Measurements from ENCODE around the gene RBM4B.

The RBM4B gene

DNA sequence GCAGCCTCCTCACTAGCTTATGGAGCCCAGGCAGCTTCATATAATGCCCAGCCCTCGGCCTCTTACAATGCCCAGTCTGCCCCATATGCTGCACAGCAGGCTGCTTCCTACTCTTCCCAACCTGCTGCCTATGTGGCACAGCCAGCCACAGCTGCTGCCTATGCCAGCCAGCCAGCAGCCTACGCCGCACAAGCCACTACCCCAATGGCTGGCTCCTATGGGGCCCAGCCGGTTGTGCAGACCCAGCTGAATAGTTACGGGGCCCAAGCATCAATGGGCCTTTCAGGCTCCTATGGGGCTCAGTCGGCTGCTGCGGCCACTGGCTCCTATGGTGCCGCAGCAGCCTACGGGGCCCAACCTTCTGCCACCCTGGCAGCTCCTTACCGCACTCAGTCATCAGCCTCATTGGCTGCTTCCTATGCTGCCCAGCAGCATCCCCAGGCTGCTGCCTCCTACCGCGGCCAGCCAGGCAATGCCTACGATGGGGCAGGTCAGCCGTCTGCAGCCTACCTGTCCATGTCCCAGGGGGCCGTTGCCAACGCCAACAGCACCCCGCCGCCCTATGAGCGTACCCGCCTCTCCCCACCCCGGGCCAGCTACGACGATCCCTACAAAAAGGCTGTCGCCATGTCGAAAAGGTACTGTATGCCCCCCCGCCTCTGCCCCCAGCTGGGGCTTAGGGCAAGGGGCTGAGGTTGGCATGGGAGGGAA, 52.5 kb downstream of the RBM4B start:
- DNase-seq (ENCODE audit: low read depth), result no peak
- no peak overlapping the region for H3K4me3 ChIP-seq (ENCODE audit: low read depth, low read length)
- TF ChIP-seq, protein P1, sequence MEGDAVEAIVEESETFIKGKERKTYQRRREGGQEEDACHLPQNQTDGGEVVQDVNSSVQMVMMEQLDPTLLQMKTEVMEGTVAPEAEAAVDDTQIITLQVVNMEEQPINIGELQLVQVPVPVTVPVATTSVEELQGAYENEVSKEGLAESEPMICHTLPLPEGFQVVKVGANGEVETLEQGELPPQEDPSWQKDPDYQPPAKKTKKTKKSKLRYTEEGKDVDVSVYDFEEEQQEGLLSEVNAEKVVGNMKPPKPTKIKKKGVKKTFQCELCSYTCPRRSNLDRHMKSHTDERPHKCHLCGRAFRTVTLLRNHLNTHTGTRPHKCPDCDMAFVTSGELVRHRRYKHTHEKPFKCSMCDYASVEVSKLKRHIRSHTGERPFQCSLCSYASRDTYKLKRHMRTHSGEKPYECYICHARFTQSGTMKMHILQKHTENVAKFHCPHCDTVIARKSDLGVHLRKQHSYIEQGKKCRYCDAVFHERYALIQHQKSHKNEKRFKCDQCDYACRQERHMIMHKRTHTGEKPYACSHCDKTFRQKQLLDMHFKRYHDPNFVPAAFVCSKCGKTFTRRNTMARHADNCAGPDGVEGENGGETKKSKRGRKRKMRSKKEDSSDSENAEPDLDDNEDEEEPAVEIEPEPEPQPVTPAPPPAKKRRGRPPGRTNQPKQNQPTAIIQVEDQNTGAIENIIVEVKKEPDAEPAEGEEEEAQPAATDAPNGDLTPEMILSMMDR (IDR thresholded peaks at IDR 0.05; ENCODE audit: insufficient read depth, low read depth, low read length, missing control alignments), result no peak

DNA sequence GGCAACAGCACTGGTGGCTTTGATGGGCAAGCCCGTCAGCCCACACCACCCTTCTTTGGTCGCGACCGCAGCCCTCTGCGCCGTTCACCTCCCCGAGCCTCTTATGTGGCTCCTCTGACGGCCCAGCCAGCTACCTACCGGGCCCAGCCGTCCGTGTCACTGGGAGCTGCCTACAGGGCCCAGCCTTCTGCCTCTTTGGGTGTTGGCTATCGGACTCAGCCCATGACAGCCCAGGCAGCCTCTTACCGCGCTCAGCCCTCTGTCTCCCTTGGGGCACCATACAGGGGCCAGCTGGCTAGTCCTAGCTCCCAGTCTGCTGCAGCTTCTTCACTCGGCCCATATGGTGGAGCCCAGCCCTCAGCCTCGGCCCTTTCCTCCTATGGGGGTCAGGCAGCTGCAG, 53.2 kb downstream of the RBM4B start:
- TF ChIP-seq, protein P1 (IDR thresholded peaks at IDR 0.05; ENCODE audit: insufficient read depth, low read depth, low read length, missing control alignments), result no peak
- no peak for DNase-seq (ENCODE audit: low read depth)

DNA sequence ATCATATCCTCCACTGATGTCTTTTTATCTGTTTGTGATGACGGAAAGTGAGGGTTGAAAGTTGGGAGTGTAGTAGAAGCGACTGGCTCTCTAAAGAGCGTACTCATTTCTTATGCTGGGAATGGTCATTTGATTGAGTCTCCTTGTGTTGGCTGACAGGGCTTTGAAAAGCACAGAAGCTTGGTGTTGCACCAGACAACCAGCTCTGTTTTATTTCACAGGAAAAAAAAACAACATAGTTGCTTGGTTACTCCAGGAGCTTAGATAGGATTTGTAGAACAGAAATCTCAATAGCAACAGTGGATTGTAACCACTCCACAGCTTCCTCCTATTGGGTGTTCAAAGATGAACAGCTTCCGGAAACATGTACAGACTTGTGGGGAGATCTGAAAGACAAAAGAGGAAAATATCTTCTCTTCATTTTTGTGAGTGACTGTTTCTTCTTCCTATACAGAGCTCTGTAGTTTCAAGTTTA, 58.6 kb downstream of the RBM4B start:
- TF ChIP-seq, protein P1 (IDR thresholded peaks at IDR 0.05; ENCODE audit: insufficient read depth, low read depth, low read length, missing control alignments), result no peak
- DNase-seq (ENCODE audit: low read depth), result peak; percentile 48
- H3K4me3 ChIP-seq (ENCODE audit: low read depth, low read length), result peak overlapping the region; percentile 80

More for the DNA sequence above, 53.2 kb downstream of the RBM4B start:
- no peak overlapping the region for H3K4me3 ChIP-seq (ENCODE audit: low read depth, low read length)

DNA sequence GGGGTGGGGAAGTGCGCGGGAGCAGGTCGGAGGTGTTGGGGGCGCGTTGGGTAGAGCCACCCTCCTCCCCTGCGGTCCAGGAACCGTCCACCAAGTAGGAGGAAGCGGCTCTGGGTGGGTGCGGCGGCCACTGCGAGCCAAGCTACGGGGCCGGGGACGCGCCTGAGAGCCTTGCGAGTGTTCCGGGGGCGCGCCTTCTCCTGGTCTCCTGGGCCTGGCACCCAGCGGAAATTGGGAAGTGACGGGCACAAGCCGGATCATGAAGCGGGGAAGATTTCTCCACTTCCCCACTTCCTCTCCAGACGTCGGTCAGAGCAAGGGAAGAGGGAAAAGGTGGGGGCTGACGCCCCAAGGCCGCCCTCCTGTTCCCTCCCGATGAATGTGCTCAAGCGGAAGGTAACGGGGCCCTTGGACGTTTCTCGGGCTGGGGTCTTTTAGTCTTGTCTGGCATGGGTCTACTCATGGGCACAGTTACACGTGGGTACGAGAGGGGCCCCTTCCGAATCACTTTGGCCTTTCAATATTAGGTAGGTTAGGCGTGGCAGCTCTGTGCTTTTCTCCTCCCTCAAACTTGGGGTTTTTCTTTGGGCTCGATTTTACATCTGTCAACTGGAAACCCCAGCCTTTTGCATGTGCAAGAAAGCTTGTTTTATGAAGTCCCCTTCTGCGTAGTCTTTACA, 60.4 kb downstream of the RBM4B start:
- peak overlapping the region; percentile 80 for H3K4me3 ChIP-seq (ENCODE audit: low read depth, low read length)
- TF ChIP-seq, protein P1 (IDR thresholded peaks at IDR 0.05; ENCODE audit: insufficient read depth, low read depth, low read length, missing control alignments), result no peak
- no peak for DNase-seq (ENCODE audit: low read depth)

DNA sequence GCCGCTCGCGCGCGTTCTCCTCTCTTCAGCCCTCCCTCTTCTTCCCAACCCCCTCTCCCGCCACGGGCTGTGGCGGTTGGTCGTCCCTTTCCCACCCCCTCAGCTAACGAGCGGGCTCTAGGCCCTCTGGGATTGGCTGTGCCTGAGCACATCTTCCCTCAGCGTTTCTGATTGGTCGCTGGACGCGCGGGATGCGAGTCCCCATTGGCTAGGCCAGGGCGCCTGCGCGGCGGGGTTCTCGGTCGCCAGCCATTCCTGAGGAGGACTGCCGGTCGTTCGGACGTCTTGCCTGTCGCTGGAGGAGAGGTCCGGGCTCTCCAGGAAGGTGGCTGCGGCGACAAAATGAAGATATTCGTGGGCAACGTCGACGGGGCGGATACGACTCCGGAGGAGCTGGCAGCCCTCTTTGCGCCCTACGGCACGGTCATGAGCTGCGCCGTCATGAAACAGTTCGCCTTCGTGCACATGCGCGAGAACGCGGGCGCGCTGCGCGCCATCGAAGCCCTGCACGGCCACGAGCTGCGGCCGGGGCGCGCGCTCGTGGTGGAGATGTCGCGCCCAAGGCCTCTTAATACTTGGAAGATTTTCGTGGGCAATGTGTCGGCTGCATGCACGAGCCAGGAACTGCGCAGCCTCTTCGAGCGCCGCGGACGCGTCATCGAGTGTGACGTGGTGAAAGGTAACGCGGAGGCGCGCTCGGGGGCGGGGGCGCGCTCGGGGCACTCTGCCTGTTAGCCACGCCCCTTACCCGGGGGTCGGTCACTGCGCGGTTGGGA, 61.1 kb downstream of the RBM4B start, which contains the start of gene RBM14:
TSS of gene RBM14 (plus strand) at position 252 of the 776 bp plus-strand sequence. CDS start at position 343, 91 bp downstream.
- peak; percentile 99 for DNase-seq (ENCODE audit: low read depth)
- TF ChIP-seq, protein P1 (IDR thresholded peaks at IDR 0.05; ENCODE audit: insufficient read depth, low read depth, low read length, missing control alignments), result no peak
- H3K4me3 ChIP-seq (ENCODE audit: low read depth, low read length), result peak within 1 kb of the TSS; percentile 80
